T1000 (cell line): ENCODE results near the gene SLC25A41.

Experiments used
- DNase-seq: peaks from one replicate; lab custom pipeline; 2025; ENCODE audit warnings: mixed read lengths; lab: John Stamatoyannopoulos, UW

Gene SLC25A41

DNA sequence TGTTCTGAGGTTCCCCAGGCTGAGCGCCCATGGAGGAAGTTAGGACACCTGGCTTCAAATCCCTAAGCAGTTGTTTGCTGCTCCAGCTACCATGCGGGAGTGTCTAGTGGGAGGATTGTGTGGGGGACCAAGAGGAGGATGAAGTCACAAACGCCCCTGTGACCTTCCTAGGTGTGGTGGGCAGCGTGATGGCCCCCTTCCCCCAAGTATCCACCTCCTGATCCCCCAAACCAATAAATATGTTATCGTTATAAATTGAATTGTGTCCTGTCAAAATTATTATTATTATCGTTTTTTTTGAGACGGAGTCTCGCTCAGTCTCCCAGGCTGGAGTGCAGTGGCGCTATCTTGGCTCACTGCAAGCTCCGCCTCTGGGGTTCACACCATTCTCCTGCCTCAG lies at the start of gene SLC25A41:
Gene SLC25A41 (minus strand): TSS at position 101 of the 400 bp plus-strand sequence. CDS start 70 bp downstream, at position 31.
- DNase-seq = no peak

DNA sequence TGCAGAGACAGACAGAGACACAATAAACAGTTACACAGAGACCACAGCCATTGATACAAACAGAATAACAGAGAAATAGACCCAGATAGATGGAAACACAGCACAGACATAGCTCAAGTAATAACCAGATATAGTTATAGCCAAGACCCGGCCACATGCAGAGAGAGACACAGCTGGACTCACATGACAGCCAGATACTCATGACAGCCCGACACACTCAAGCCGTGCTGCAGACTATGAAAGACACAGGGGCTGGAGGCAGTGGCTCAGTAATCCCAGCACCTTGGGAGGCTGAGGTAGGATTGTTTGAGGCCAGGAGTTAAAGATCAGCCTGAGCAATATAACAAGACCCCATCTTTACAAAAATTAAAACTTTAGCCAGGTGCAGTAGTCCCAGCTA lies 49.7 kb upstream of the SLC25A41 start:
- no peak for DNase-seq

DNA sequence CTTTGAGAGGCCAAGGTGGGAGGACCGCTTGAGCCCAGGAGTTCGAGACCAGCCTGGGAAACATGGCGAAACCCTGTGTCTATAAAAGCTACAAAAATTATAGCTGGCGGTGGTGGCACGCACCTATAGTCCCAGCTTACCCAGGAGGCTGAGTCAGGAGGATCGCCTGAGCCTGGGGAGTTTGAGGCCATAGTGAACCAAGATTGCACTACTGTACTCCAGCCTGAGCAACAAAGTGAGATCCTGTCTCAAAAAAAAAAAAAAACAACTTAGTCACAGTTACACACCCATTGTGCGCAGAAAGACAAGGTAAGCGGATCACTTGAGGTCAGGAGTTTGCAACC lies 48.8 kb upstream of the SLC25A41 start:
- no peak for DNase-seq

DNA sequence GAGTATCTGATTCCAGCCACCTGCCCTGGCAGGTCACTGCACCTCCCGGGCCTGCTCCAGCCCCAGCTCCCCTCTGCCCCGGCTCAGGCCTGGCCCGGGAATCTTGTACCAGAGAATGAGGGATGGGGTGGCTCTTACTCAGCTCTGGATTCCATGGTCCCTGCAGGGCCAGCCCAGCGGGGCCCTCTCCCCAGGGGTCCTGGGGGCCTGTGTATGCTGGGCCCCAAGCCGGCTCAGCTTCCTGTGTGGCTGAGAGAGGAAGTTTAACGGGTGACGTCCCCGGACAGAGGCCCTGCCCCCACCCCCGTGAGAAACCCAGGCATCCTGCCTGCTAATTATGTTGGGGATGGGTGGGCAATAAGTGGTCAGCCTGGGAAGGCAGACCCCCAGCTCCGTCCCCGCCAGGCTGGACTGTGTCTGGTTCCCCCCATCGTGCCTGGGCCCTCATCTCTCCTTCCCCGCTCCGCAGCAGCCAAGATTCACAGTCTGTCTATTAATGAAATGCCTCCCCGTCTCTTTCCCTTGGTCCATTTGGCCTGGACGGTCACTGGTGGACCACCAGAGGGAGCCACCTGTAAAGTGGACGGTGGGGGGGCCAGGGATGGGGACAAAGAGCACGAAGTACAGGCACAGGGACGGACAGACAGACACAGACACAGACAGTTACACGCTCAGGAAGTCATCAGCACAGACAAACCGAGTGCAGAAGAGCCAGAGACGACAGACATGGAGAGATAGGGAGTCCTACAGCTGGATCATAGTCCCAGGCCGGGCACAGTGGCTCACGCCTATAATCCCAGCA lies 48.2 kb upstream of the SLC25A41 start, which contains the start of gene DENND1C:
Gene DENND1C (minus strand): TSS at position 247 of the 802 bp plus-strand sequence. CDS start 92 bp downstream, at position 155.
- no peak for DNase-seq

DNA sequence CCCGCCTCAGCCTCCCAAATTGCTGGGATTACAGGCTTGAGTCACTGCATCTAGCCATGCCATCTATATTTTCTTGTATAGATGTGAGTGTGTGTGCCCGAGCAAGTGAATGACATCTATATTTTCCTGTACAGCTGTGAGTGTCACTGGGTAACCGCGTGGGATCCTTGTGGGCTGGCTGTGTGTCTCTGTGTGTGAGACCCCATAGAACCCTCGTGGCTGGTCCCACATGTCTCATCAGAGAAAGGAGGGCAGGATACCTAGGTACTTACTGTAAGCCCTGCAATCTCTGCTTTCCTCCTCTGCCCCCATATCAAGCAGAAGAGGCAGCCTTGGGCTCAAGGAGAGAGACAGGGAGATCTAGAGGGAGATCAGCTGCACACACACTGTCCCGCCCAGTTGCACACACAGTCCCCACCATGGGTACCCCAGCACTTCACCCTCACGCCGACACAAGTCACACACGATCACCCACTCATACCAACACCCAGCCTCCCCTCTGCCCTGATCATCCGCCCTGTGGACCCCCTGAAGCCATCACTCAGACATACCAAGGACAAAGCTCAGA lies 47.4 kb upstream of the SLC25A41 start:
- no peak for DNase-seq

DNA sequence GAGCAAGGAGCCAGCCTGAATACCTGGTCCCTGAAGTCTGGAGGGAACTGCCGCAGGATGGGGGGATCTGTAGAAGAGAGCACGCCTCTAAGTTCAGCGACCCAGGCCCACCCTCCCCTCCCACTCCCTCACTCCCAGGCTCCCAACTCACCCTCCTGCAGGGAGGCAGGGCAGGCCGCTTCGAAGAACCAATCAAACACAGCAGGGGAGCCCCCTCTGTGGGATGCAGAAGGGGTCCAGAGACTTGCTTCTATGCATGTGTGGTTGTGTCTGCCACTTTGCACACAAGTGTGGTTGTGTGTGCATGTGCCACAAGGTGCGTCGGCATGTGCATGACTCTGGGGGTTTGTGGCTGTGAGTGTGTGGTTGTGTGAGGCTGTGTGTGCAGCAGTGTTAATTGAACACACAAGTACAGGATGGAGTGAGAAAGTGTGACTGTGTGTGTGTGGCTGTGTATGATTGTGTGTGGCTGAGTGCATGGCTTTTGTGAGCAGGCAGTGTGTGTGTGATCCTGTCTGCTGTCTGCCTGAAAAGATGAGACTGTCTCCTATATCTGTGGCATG lies 46.4 kb upstream of the SLC25A41 start:
- DNase-seq = no peak

DNA sequence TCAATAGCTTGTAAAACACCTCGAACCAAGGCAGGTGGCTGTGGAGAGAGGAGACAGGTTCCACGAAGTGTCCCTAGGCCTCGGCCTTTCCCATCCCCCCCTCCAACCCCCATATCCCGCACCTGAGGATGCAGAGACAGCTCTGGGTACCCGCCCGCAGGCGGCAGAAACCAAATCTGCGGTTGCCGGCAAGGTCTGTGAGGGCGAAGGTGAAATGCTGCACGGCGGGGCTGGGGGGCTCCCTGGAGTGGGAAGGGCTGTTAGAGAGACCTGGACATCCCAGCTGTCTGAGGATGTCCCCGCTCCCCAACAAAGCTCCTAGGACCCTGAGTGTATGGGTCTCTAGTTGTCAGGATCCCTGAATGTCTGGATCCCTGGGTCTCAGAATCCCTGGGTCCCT lies 45.3 kb upstream of the SLC25A41 start:
- DNase-seq = no peak

DNA sequence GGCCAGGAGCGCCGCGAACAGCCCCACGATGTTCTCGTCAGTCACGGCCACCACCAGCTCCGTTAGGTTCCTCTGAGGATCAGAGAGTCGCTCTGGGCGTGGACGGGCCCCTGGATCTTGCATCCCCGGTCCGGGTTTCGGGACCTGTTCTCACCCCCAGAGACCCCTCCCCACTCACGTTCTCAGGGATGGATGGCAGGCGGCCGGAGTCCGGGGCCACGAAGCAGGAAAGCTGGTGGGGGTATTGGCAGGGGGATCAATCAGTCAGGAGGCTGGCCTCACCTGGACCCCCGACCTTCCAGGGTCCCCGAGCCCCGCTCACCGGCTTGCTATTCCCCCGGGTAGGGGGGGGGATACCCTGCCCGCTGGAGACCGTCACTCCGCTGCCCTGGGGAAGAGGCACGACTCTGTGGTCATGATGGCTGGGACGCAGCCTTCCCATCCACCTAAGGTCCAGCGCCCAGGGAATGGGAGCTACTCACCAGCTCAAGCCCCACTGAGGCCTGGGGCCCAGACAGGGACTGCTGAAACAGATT lies 43.4 kb upstream of the SLC25A41 start:
- DNase-seq = no peak

DNA sequence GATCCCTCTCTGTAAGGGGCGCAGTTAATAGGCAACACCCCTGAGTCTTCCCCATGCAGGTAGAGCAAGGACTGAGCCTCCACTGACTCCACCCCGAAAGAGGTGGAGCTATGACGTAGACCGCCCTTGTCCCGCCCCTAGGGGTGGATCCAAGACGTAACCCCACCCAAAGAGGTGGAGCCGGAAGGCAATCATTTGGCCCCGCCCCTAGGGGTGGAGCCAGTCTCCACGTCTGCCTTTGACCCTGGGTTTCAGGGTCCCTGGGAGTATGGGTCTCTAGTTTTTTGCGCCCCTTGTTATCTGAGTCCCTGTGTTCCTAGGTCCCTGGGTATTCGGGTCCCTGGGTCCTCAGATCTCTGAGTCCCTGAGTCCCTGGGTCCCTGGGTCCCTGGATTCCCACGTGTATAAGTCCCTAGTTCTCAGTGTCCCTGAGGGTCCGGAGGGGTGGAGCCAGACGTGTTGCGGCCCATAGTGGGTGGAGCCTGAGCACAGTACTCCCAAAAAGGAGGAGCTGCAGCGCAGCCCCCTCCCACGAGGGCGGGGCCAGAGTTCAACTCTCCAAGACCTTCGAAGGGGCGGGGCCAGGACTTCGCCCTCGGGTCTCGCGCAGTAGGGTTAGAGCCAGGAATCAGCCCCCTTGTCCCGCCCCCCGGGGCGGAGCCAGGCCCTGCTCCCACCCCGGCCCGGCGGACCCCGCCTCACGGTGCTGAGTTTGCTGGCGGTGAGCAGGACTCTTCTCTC lies 42.8 kb upstream of the SLC25A41 start:
- peak; percentile 25 for DNase-seq

DNA sequence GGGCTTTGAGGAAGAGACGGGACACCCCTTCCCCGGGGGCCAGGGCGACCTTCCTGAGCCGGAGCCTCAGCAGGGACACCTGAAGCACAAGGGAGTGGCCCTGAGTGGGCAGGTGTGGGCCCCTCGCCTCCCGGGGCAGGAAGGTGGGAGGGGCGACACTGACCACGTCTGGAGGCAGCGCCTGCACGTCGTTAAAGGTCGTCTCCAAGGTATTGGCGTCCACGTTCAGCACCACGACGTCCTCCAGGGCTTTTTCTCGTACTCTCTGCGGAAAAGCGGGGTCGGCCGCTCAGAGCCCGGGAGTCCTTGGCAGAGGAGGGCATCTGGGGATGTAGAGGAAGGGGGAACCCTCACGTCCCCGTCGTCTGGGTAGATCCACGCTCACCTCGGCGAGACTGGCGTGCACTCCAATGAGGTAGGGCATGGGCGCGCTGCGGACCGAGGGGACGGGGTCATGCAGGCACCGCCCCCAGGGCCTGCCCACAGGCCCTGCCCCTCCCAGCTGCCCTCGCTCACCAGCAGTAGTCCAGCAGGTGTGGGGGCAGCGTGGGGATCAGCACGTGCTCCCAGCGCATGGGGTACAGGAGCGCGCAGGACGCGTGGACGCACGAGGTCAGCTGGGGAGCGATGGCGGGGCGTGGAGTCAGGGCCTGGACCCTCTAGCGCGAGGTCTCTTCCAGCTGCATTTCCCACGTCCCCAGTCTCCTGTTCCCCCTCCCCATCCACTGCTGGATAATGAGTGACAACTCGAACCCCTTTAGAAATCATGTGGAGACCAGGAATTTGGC lies 42.0 kb upstream of the SLC25A41 start:
- no peak for DNase-seq

DNA sequence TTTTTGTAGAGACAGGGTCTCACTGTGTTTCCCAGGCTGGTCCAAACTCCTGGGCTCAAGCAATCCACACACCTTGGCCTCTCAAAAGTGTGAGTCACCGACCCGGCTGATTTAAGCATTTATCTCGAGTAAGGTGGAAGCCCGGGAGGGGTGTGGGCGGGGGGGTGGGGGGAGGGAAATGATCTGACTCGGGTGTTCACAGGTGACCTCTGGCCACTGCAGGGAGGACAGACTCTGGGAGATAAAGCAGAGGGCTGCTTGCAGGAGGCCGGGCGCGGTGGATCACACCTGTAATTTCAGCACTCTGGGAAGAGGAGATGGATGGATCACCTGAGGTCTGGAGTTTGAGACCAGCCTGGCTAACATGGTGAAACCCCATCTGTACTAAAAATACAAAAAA lies 40.1 kb upstream of the SLC25A41 start:
- DNase-seq = no peak

DNA sequence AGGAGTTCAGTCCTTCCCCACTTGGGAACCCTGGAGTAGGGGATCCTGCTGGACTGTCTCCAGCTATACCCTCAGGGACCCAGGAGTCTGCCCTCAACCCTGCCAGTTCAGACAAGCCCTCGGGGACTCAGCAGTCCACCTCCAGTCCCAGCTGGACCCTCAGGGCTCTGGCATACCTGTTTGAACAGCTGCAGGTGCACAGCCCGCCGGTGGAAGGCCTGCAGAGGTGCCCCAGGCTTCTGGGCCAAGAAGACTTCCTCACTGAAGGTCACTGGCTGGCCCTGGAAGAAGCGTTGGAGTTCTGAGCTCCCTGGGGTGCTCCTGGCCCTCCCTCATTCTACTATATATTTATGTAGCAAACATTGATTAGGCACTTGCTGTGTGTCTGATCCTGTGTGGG lies 39.1 kb upstream of the SLC25A41 start:
- no peak for DNase-seq

DNA sequence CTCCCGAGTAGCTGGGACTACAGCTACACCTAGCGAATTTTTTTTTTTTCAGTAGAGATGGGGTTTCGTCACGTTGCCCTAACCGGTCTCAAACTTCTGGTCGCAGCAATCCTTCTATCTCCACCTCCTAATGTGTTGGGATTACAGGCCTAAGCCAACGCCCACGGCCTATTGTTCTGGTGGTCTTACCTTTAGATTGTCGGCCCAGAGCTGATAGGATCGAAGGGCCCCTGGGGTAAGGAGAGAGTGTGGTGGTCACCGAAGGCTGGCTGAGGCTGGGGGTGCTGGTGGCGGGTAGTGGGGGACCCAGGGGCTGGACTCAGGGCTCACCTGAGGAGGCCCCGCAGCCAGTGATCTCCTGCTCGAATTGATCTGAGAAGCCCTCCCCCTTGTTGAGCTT lies 37.5 kb upstream of the SLC25A41 start:
- no peak for DNase-seq

DNA sequence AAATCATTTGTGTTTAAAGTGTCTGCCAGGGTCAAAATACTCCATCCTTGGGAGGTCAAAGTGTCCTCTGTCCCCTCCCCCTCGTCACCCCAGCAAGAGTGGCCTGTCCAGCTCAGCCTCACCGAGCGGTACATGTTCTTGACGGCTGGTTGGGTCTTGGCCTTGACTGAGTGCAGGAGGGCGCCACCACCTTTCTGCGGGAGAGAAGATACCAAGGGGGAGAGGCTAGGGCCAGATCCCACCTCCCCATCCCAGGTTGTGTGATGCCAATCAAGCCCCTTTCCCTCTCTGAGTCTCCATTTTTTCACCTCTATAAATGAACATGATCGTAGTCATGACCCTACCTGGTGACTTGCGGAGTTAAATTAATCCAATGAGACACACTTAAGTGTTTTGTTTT lies 36.6 kb upstream of the SLC25A41 start:
- no peak for DNase-seq

DNA sequence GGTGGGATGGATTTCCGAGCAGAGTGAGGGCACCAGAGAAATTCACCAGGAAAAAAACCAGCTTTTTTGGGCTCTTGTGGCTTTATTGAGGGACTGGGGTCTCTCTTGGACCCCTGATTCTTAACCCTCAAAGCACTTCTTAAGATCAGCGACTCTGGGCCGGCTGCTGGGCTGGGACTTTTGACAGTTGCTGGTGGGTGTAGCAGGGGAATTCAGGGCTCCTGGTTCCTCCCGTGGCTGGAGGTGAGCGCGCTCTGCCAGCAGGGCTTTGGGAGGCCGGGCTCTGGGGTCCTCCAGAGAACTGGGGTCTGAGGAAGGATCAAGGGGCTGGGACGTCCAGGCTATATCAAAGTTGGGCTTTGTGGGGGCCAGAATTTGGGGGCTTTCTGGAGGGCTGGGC lies 33.8 kb upstream of the SLC25A41 start:
- DNase-seq = no peak

DNA sequence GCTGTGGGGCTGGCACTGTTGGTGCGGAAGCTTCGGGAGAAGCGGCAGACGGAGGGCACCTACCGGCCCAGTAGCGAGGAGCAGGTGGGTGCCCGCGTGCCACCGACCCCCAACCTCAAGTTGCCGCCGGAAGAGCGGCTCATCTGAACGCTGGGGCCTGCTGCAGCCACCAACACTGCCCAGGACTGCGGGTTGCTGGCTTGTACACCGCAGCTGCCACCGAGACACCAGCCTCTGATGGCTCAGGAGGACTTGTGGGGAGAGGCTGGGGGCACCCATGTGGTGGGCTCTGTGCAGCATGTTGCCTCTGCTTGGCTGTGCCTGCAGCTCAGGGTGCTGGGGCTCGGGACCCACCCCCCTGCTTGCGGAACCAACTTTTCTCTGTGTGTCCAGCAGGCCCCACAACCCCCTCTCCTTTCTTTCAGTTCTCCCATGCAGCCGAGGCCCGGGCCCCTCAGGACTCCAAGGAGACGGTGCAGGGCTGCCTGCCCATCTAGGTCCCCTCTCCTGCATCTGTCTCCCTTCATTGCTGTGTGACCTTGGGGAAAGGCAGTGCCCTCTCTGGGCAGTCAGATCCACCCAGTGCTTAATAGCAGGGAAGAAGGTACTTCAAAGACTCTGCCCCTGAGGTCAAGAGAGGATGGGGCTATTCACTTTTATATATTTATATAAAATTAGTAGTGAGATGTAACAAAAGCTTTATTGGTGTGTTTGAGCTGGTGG lies 33.1 kb upstream of the SLC25A41 start:
- no peak for DNase-seq

DNA sequence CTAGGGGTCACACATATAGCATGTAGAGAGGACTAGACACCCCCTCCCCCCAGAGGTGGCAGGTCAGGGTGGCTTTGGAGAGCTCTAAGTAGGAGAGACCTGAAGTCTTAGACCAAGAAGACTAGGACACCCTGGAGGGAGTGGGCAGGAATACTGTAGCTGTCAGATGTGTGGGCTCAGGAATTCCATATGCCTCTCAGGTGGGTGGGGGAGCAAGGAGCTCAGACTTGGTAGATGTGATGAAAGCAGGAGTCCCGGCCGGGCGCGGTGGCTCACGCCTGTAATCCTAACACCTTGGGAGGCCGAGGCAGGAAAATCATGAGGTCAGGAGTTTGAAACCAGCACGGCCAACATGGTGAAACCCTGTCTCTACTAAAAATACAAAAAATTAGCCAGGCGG lies 32.1 kb upstream of the SLC25A41 start:
- no peak for DNase-seq

DNA sequence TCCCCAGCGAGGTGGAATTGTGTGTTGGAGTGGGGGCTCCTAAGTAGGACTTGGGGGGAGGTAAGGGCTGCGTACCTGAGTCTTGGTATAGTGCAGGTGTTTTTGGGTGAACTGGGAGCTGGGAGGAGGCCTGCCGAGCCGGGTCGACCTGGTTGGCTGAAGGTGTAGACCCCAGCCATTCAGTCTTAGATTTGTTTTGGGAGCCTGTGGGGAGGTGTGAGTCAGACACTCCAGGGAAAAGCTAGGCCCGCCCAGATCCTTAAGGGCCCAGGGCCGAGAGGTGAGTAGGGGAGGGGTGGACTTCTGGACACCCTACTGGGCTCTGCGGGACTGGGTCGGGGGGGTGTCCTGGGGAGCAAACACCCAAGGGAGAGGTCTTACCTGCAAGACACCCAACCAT lies 31.4 kb upstream of the SLC25A41 start:
- no peak for DNase-seq

DNA sequence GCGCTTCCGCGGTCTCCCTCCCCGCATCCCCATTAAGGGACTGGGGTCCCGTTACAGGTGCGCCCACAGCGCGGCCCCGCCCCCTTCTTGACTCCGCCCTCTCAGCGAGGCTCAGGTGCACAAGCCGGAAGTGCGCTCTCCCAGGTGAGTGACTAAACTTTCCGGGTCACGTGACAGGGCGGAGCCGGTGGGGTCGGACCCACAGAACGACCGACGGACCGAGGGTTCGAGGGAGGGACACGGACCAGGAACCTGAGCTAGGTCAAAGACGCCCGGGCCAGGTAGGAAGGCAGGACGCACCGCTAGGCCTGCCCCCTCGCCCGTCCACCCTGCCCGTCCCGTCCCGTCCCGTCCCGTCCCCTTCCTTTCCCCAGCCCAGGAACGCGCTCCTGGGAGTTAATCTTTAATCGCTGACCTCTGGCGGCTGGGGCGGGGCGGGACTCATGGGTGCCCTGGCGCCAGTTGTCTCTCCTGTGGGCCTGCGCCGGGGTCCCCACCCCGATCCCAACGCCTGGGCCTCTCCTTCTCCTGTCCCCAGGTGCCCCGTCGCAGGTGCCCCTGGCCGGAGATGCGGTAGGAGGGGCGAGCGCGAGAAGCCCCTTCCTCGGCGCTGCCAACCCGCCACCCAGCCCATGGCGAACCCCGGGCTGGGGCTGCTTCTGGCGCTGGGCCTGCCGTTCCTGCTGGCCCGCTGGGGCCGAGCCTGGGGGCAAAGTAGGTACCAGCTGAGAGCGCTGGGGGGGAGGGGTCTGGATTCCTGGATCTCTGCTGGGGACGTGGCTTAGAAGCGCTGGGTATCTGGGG lies 30.7 kb upstream of the SLC25A41 start, which contains the start of gene CRB3:
Gene CRB3 (plus strand): TSS at position 202 of the 804 bp plus-strand sequence. CDS start 431 bp downstream, at position 633.
- no peak for DNase-seq
